Eye (tissue), 1 donor: ENCODE results near the gene MNDA.
"Not testable (repeated sequence)": the region's sequence is repeated elsewhere in the genome, so short reads cannot be mapped to it uniquely, and the experiment has no call there.

Source experiments
- DNase-seq: peaks from one replicate; pipeline ENCODE4 v3.0.0-alpha.2; 2015

The MNDA gene

DNA sequence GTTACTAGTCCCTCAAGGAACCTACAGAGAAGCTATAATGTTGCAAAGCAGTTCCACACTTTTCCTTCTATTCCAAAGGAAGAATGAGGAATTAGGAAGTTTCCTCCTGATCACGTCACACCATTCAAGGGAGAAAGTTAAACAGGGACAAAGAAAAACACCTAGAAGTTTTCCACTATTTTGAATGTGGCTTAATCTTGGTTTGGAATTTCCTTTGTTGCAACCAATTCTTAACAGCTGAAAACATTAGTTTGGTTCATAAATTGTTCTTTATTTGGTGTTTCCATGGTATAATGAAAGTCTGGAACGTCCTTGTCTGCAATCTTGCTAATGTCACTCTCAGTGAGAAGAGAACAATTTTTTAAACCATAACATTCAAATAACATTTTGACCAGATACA, 8.4 kb downstream of the MNDA start:
- no peak for DNase-seq

DNA sequence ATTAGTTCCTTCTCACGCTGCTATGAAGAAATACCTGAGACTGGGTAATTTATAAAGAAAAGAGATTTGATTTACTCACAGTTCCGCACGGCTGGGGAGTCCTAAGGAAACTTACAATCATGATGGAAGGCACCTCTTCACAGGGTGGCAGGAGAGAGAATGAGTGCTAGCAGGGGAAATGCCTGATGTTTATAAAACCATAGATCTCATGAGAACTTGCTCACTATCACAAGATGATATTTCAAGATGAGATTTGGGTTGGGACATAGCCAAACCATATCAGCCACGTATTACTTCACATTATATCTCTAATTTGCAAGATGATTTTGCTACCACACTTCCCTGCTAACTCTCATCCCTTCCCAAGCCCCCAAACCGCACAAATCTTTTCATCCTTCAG, 9.1 kb downstream of the MNDA start:
- DNase-seq = no peak

DNA sequence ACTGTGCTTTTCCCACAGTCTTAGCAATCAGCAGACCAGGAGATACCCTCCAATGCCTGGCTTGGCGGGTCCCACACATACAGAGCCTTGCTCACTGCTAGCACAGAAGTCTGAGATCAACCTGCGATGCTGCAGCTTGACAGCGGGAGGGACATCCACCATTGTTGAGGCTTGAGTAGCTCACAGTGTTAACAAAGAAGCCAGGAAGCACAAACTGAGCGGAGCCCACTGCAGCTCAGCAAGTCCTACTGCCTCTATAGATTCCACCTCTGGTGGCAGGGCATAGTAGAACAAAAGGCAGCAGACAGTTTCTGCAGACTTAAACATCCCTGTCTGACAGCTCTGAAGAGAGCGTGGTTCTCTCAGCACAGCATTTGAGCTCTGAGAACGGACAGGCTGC, 33.4 kb downstream of the MNDA start:
- DNase-seq = no peak

DNA sequence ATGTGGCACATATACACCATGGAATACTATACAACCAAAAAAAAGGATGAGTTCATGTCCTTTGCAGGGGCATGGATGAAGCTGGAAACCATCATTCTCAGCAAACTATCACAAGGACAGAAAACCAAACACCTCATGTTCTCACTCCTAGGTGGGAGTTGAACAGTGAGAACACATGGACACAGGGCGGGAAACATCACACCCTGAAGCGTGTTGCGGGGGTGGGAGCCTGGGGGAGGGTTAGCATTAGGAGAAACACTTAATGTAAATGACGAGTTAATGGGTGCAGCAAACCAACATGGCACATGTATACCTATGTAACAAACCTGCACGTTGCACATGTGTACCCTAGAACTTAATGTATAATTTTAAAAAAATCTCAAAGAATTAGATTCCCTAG, 39.3 kb downstream of the MNDA start:
- DNase-seq = not testable (repeated sequence)

DNA sequence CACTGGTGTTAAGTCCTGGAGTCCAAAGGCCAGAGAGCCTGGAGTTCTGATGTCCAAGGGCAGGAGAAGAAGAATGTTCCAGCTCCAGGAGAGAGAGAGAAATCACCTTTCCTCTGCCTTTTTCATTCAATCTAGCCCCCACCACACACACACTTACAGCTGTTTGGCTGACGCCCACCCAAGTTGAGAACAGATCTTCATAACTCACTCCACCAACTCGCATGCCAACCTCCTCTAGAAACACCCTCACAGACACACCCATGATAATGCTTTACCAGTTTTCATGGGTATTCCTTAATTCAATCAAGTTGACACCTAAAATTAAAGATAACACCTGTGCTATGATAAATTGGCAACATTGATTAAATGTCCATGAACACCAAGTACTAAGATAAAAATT, 42.0 kb downstream of the MNDA start:
- DNase-seq = no peak

DNA sequence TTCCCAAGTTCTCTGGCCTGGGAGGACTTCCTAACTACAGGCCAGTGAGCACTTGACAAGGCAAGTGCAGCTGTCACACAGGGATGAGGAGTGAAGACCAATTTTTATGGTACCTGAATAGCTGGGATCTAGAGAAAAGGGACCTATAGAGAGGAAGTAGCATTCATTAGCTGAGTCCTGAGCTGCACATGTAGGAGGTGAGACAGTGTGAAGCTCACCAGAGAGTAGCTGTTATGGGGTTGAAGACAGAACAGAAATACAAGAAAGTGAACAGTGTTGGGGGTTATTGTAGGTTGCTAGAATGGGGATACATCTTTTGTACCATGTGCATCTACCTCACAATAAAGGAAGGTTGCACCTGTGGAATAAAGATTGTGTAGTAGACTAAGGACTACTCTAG, 62.5 kb downstream of the MNDA start:
- DNase-seq = no peak

DNA sequence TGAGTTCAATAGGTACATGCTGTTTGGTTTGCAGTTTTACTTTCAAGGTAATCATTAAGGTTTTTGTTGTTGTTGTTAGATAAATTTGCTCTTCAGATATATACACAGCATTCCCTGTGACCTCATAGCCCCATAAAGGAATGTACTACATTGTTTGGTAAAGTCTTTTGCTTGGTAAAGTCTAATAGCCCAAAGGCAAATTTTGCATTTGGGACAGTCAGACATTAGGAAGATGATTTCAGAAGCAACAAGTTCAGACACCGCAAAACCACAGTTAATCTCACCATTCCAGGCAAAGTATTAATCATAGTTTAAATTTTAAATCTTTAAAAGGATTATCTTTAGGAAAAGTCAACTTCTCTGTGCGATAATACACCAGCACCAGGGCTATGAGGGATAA, 67.6 kb downstream of the MNDA start:
- DNase-seq = no peak
